H9 (cell line): ENCODE results near the gene CHPF2. TPM values are rescaled to one million over a fixed set of nuclear protein-coding genes. Genes with fewer than 3 reads are reported as not detected.

Experiments used
- DNase-seq: peaks from one replicate; pipeline ENCODE4 v3.0.0-alpha.2; 2017
- H2AFZ ChIP-seq: one replicate; pipeline ENCODE4 v1.6.1; 2013; ENCODE audit warnings: mild to moderate bottlenecking, low read length, control low read depth, moderate library complexity
- H2AK5ac ChIP-seq: 2 replicates; pipeline ENCODE4 v1.6.1; 2013; ENCODE audit warnings: low read length, control low read depth, mixed read lengths; ENCODE audit not compliant: insufficient read length
- H2BK120ac ChIP-seq: one replicate; pipeline ENCODE4 v1.6.1; 2013; ENCODE audit warnings: low read depth, mild to moderate bottlenecking, low read length, control low read depth, inconsistent platforms; ENCODE audit not compliant: poor library complexity, severe bottlenecking
- H2BK12ac ChIP-seq: 2 replicates; pipeline ENCODE4 v1.6.1; 2013; ENCODE audit warnings: low read length, control low read depth, mixed read lengths, low read depth; ENCODE audit not compliant: insufficient read length
- H2BK15ac ChIP-seq: 2 replicates; pipeline ENCODE4 v1.6.1; 2013; ENCODE audit warnings: low read depth, low read length, control low read depth
- H2BK20ac ChIP-seq: one replicate; pipeline ENCODE4 v1.6.1; 2013; ENCODE audit warnings: low read depth, mild to moderate bottlenecking, low read length, control low read depth, inconsistent platforms; ENCODE audit not compliant: poor library complexity, severe bottlenecking
- H2BK5ac ChIP-seq: 2 replicates; pipeline ENCODE4 v1.6.1; 2013; ENCODE audit warnings: low read length, control low read depth, mixed read lengths; ENCODE audit not compliant: insufficient read length
- H3K14ac ChIP-seq: 2 replicates; pipeline ENCODE4 v1.6.1; 2013; ENCODE audit warnings: low read length, control low read depth; ENCODE audit not compliant: insufficient read depth
- H3K18ac ChIP-seq: 2 replicates; pipeline ENCODE4 v1.6.1; 2013; ENCODE audit warnings: low read depth, mild to moderate bottlenecking, mixed read lengths, low read length, control low read depth; ENCODE audit not compliant: insufficient read length
- H3K23ac ChIP-seq: 2 replicates; pipeline ENCODE4 v1.6.1; 2013; ENCODE audit warnings: low read length, control low read depth, mixed read lengths, low read depth; ENCODE audit not compliant: insufficient read length
- H3K23me2 ChIP-seq: 2 replicates; pipeline ENCODE4 v1.6.1; 2013; ENCODE audit warnings: low read depth, mild to moderate bottlenecking, mixed read lengths, low read length, control low read depth; ENCODE audit not compliant: insufficient read length, poor library complexity, severe bottlenecking
- H3K27ac ChIP-seq: 2 replicates; pipeline ENCODE4 v1.5.1; 2013; ENCODE audit warnings: low read length, control low read depth, mixed read lengths, low read depth; ENCODE audit not compliant: insufficient read length
- H3K27me3 ChIP-seq: 2 replicates; pipeline ENCODE4 v1.6.1; 2013; ENCODE audit warnings: low read length, control low read depth, inconsistent platforms; ENCODE audit not compliant: insufficient read depth
- H3K4ac ChIP-seq: 2 replicates; pipeline ENCODE4 v1.6.1; 2013; ENCODE audit warnings: low read depth, mild to moderate bottlenecking, control low read depth, inconsistent platforms, low read length, moderate library complexity
- H3K4me1 ChIP-seq: 2 replicates; pipeline ENCODE4 v1.6.1; 2013; ENCODE audit warnings: low read length, control low read depth, inconsistent platforms; ENCODE audit not compliant: insufficient read depth
- H3K4me2 ChIP-seq: 2 replicates; pipeline ENCODE4 v1.6.1; 2013; ENCODE audit warnings: low read length, control low read depth, mixed read lengths; ENCODE audit not compliant: insufficient read length, insufficient read depth
- H3K56ac ChIP-seq: 2 replicates; pipeline ENCODE4 v1.6.1; 2013; ENCODE audit warnings: low read depth, mild to moderate bottlenecking, mixed read lengths, low read length, control low read depth; ENCODE audit not compliant: insufficient read length
- H3K79me1 ChIP-seq: 2 replicates; pipeline ENCODE4 v1.6.1; 2013; ENCODE audit warnings: low read depth, mild to moderate bottlenecking, moderate library complexity, low read length, control low read depth, inconsistent platforms; ENCODE audit not compliant: insufficient read depth, poor library complexity, severe bottlenecking
- H3K79me2 ChIP-seq: 2 replicates; pipeline ENCODE4 v1.6.1; 2013; ENCODE audit warnings: low read length, control low read depth, inconsistent platforms; ENCODE audit not compliant: insufficient read depth
- H3K9ac ChIP-seq: 2 replicates; pipeline ENCODE4 v1.6.1; 2013; ENCODE audit warnings: low read length, control low read depth, mixed read lengths; ENCODE audit not compliant: insufficient read length; ENCODE audit errors: extremely low read depth
- H3K9me3 ChIP-seq: one replicate; pipeline ENCODE4 v1.6.1; 2013; ENCODE audit warnings: low read depth, low read length, inconsistent platforms; ENCODE audit not compliant: control insufficient read depth
- H3T11ph ChIP-seq: one replicate; pipeline ENCODE4 v1.6.1; 2013; ENCODE audit warnings: mild to moderate bottlenecking, low read length, control low read depth, inconsistent platforms
- H4K20me1 ChIP-seq: one replicate; pipeline ENCODE4 v1.6.1; 2013; ENCODE audit not compliant: control insufficient read depth, insufficient read length, insufficient read depth
- H4K5ac ChIP-seq: 2 replicates; pipeline ENCODE4 v1.6.1; 2013; ENCODE audit warnings: low read depth, mild to moderate bottlenecking, mixed read lengths, low read length, control low read depth; ENCODE audit not compliant: insufficient read length
- H4K8ac ChIP-seq: replicated peaks from 2 replicates; pipeline ENCODE4 v1.6.1; 2013; ENCODE audit warnings: low read length, control low read depth, mixed read lengths, low read depth; ENCODE audit not compliant: insufficient read length
- H4K91ac ChIP-seq: 2 replicates; pipeline ENCODE4 v1.6.1; 2013; ENCODE audit warnings: low read depth, mild to moderate bottlenecking, moderate library complexity, mixed read lengths, low read length, control low read depth; ENCODE audit not compliant: insufficient read length
- H3K27ac Mint-ChIP-seq, 3 experiments: 2 replicates in 2 of 3; 3 replicates in 1 of 3; pipeline ENCODE4 v1.8.0; 2020 to 2021; ENCODE audit warnings: mixed read lengths in 3 of 3, mild to moderate bottlenecking in 1 of 3, moderate library complexity in 1 of 3
- H3K27me3 Mint-ChIP-seq: 2 replicates; pipeline ENCODE4 v1.8.0; 2021; ENCODE audit warnings: low read depth, mild to moderate bottlenecking, moderate library complexity, mixed read lengths
- H3K36me3 Mint-ChIP-seq, 3 experiments: 2 replicates in 2 of 3; 3 replicates in 1 of 3; pipeline ENCODE4 v1.8.0; 2020 to 2021; ENCODE audit warnings: low read depth in 3 of 3, mixed read lengths in 3 of 3; ENCODE audit not compliant: insufficient read depth in 1 of 3
- H3K4me1 Mint-ChIP-seq, 2 experiments: 2 replicates each; pipeline ENCODE4 v1.8.0; 2020; ENCODE audit warnings: mixed read lengths in 2 of 2
- H3K4me3 Mint-ChIP-seq, 2 experiments: 2 replicates in 1 of 2; 3 replicates in 1 of 2; pipeline ENCODE4 v1.8.0; 2020 to 2021; ENCODE audit warnings: mild to moderate bottlenecking in 2 of 2, mixed read lengths in 2 of 2, moderate library complexity in 1 of 2
- H3K9me3 Mint-ChIP-seq, 2 experiments: 2 replicates in 1 of 2; 3 replicates in 1 of 2; pipeline ENCODE4 v1.8.0; 2020; ENCODE audit warnings: mild to moderate bottlenecking in 2 of 2, mixed read lengths in 2 of 2, moderate library complexity in 1 of 2
- CTCF ChIP-seq: fragments of 200-600 bp; sonication (generic); conservative IDR thresholded peaks from 3 replicates; pipeline ENCODE4 v1.8.0; 2021; ENCODE audit warnings: antibody characterized with exemption, mild to moderate bottlenecking
- WGBS: extraction: QIAGEN DNeasy Blood & Tissue Kit; methylation state at CpG from one replicate; pipeline ENCODE4 v1.1.7; 2013; ENCODE audit warnings: missing lambda C conversion rate, low lambda C conversion rate, mixed read lengths; ENCODE audit not compliant: insufficient read length; ENCODE audit errors: extremely low coverage; 5-methylcytosine and 5-hydroxymethylcytosine counted together
- total RNA-seq: library from RNA; stranded (reverse); gene quantifications from 2 replicates; pipeline ENCODE4 v1.2.1, GENCODE V29; 2021

The CHPF2 gene
- total RNA-seq, 1 experiment from 2014 or later: 25.7 TPM

GRCh38 chr7:151254851-151255250 is 22.6 kb downstream of the CHPF2 start:
- no peak overlapping the region for H3K23ac ChIP-seq
- H3K56ac ChIP-seq: no peak overlapping the region
- H4K5ac ChIP-seq: no peak overlapping the region
- H3K23me2 ChIP-seq: peaks cover 11% of the 10 kb centered on the region
- Mint-ChIP-seq H3K4me1 (peaks cover 26 to 45% of the 10 kb centered on the region in 2 experiments), H3K27me3 (peaks cover 85% of the 10 kb centered on the region), H3K27ac (peak overlapping the region in 1 of 3 experiments; percentile 55; a peak in 1 of 7 replicates), H3K9me3 (no peaks in the 10 kb centered on the region; a peak in 1 of 5 replicates), H3K4me3 (no peak overlapping the region; a peak in 1 of 5 replicates), H3K36me3 (no peaks in the 10 kb centered on the region; a peak in 1 of 7 replicates)
- H3K27ac ChIP-seq: no peak overlapping the region
- no peak overlapping the region for H2AFZ ChIP-seq
- TF ChIP-seq CTCF: no peak
- no peak for DNase-seq
- H3K79me1 ChIP-seq: no peaks in the 10 kb centered on the region
- no peak overlapping the region for H2BK5ac ChIP-seq
- H3K4ac ChIP-seq: no peak overlapping the region
- no peaks in the 10 kb centered on the region for H4K20me1 ChIP-seq
- H3K4me1 ChIP-seq: peaks cover 6% of the 10 kb centered on the region; the same call in 1 of the 2 replicates
- no peak overlapping the region for H3K18ac ChIP-seq
- no peak overlapping the region for H3T11ph ChIP-seq
- no peak overlapping the region for H3K4me2 ChIP-seq
- H2BK15ac ChIP-seq: no peak overlapping the region
- no peak overlapping the region for H2BK120ac ChIP-seq
- no peak overlapping the region for H2BK20ac ChIP-seq
- no peak overlapping the region for H2AK5ac ChIP-seq
- H4K8ac ChIP-seq: no peak overlapping the region
- no CpG with 5 or more reads among the region's 11 CpGs for WGBS
- no peak overlapping the region for H3K14ac ChIP-seq
- peaks cover 7% of the 10 kb centered on the region; the same call in 1 of the 2 replicates for H3K27me3 ChIP-seq
- H3K9ac ChIP-seq: no peak overlapping the region
- no peak overlapping the region for H2BK12ac ChIP-seq
- no peaks in the 10 kb centered on the region for H3K79me2 ChIP-seq
- H3K9me3 ChIP-seq: no peaks in the 10 kb centered on the region
- H4K91ac ChIP-seq: no peak overlapping the region
